ENCODE measurements around the gene GRIK4. TPM values are rescaled to one million over a fixed set of nuclear protein-coding genes. Genes with fewer than 3 reads are reported as not detected.

Gene GRIK4
- total RNA-seq, 2 donors from 2014 or later = 0.05 to 1.7 TPM

DNA sequence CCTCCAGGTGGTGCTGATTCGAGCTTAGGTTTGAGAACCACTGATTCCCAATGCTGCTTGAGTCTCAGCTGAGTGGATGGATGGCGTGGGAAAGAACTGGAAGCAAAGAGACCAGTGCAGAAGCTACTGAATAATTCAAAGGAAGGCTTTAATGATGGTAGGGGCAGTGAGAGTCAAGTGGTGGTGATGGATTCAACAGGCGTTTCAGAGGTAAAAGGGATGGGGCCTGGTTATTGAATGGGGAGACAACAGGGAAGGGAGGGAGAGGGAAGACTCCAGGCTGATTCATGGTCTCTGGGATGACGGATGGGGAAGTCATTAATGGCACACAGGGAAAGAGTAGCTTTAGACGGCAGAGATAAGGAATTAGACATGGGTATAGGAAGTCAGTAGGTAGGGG, 408.0 kb downstream of the GRIK4 start:
- H3K9me3 ChIP-seq = no peaks in the 10 kb centered on the region
- intact Hi-C loops (cut with DNase I) = no loop called here
- DNase-seq (ENCODE audit: low spot score) = no peak

DNA sequence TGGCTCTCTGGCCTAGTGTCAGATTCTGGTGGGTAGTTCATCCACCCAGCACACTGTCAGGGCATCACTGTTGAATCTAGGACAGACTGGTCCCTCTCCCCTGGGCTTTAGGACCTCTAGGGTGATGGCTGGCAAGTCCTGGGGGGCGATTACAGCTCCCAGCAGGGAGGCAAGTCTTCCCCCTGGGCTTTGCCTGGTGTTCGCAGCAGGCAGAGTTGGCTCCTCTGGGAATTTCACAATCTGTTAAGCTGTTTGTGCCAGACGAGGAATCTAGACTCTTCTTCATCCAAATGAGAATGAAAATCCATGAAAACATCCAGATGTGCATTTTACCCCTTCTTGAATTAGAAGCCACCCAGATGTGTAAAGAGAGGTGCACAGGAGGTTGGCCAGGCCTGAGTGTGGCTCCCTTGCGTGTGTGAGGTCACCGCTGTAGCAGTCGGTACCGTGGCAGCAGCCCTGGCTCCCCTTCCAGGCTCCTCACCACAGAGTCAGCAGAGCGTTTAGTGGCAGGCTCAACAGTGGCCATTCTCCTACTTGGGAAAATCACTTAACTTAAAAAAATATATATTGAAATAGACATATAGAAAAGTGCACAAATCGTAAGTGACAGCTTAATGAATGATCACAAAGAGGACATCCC, 412.4 kb downstream of the GRIK4 start:
- Histone ChIP-seq H3K4me1 (replicated peaks) (no peaks in the 10 kb centered on the region), H3K36me3 (no peaks in the 10 kb centered on the region), H3K27ac (no peak overlapping the region), H3K4me3 (no peak overlapping the region), H3K27me3 (replicated peaks; ENCODE audit: insufficient read depth) (no peaks in the 10 kb centered on the region), H3K9me3 (no peaks in the 10 kb centered on the region)
- TF ChIP-seq POLR2AphosphoS5 (IDR thresholded peaks at IDR 0.05) (no peak), POLR2A (IDR thresholded peaks at IDR 0.05) (no peak), CTCF (IDR thresholded peaks at IDR 0.05) (no peak)
- intact Hi-C loops (cut with DNase I) = no loop called here
- no peak for DNase-seq (ENCODE audit: low spot score)
- WGBS = 89% methylated on average over 9 of the region's 9 CpGs

More for the DNA sequence above, 408.0 kb downstream of the GRIK4 start:
- no peaks in the 10 kb centered on the region for H3K36me3 ChIP-seq
- no peak overlapping the region for H3K27ac ChIP-seq
- no peaks in the 10 kb centered on the region for H3K4me1 ChIP-seq (replicated peaks)
- WGBS = 77% methylated on average over 5 of the region's 5 CpGs
- TF ChIP-seq CTCF (IDR thresholded peaks at IDR 0.05) (no peak), POLR2A (IDR thresholded peaks at IDR 0.05) (no peak), POLR2AphosphoS5 (IDR thresholded peaks at IDR 0.05) (no peak)
- no peak overlapping the region for H3K4me3 ChIP-seq
- H3K27me3 ChIP-seq (replicated peaks; ENCODE audit: insufficient read depth) = no peaks in the 10 kb centered on the region

- no peaks in the 10 kb centered on the region for H3K9me3 ChIP-seq
- no peak for DNase-seq (ENCODE audit: low spot score)
- TF ChIP-seq POLR2AphosphoS5 (IDR thresholded peaks at IDR 0.05) (no peak), POLR2A (IDR thresholded peaks at IDR 0.05) (no peak), CTCF (IDR thresholded peaks at IDR 0.05) (no peak)
- no peaks in the 10 kb centered on the region for H3K4me1 ChIP-seq (replicated peaks)
- H3K27ac ChIP-seq = no peak overlapping the region
- WGBS = 96% methylated on average over 2 of the region's 2 CpGs
- no peak overlapping the region for H3K4me3 ChIP-seq
- no peaks in the 10 kb centered on the region for H3K27me3 ChIP-seq (replicated peaks; ENCODE audit: insufficient read depth)
- H3K36me3 ChIP-seq = no peaks in the 10 kb centered on the region
- intact Hi-C loops (cut with DNase I) = no loop called here
These were observed 414.4 kb downstream of the GRIK4 start for GRCh38 chr11:120925944-120926343.

GRCh38 chr11:120928627-120929026, 417.1 kb downstream of the GRIK4 start:
- intact Hi-C loops (cut with DNase I) = no loop called here
- TF ChIP-seq POLR2A (IDR thresholded peaks at IDR 0.05) (no peak), CTCF (IDR thresholded peaks at IDR 0.05) (no peak), POLR2AphosphoS5 (IDR thresholded peaks at IDR 0.05) (no peak)
- Histone ChIP-seq H3K27ac (no peak overlapping the region), H3K9me3 (no peaks in the 10 kb centered on the region), H3K36me3 (no peaks in the 10 kb centered on the region), H3K4me1 (replicated peaks) (no peaks in the 10 kb centered on the region), H3K27me3 (replicated peaks; ENCODE audit: insufficient read depth) (no peaks in the 10 kb centered on the region), H3K4me3 (no peak overlapping the region)
- 83% methylated on average over 14 of the region's 14 CpGs for WGBS
- no peak for DNase-seq (ENCODE audit: low spot score)

- Histone ChIP-seq H3K27me3 (replicated peaks; ENCODE audit: insufficient read depth) (no peaks in the 10 kb centered on the region), H3K4me3 (no peak overlapping the region), H3K9me3 (no peaks in the 10 kb centered on the region), H3K36me3 (no peaks in the 10 kb centered on the region), H3K27ac (no peak overlapping the region), H3K4me1 (replicated peaks) (no peaks in the 10 kb centered on the region)
- 92% methylated on average over 11 of the region's 11 CpGs for WGBS
- TF ChIP-seq POLR2A (IDR thresholded peaks at IDR 0.05) (no peak), CTCF (IDR thresholded peaks at IDR 0.05) (no peak), POLR2AphosphoS5 (IDR thresholded peaks at IDR 0.05) (no peak)
- no peak for DNase-seq (ENCODE audit: low spot score)
- intact Hi-C loops (cut with DNase I) = no loop called here
These were observed 417.5 kb downstream of the GRIK4 start for GRCh38 chr11:120929090-120929489.
